Measurements from ENCODE around the gene PTCH1.
A peak's percentile ranks its signal among the peaks of the same experiment; 100 is the strongest.

PTCH1 gene

GRCh38 chr9:95516734-95517558 is at the start of gene PTCH1 (continued):
- TF ChIP-seq PRDM6 (tag by site-specific recombination; IDR thresholded peaks at IDR 0.05) (peak; percentile 76), ZNF155 (tag by site-specific recombination; IDR thresholded peaks at IDR 0.05) (no peak), REST (tag by site-specific recombination; IDR thresholded peaks at IDR 0.05) (no peak)
- TF ChIP-seq, protein P1, sequence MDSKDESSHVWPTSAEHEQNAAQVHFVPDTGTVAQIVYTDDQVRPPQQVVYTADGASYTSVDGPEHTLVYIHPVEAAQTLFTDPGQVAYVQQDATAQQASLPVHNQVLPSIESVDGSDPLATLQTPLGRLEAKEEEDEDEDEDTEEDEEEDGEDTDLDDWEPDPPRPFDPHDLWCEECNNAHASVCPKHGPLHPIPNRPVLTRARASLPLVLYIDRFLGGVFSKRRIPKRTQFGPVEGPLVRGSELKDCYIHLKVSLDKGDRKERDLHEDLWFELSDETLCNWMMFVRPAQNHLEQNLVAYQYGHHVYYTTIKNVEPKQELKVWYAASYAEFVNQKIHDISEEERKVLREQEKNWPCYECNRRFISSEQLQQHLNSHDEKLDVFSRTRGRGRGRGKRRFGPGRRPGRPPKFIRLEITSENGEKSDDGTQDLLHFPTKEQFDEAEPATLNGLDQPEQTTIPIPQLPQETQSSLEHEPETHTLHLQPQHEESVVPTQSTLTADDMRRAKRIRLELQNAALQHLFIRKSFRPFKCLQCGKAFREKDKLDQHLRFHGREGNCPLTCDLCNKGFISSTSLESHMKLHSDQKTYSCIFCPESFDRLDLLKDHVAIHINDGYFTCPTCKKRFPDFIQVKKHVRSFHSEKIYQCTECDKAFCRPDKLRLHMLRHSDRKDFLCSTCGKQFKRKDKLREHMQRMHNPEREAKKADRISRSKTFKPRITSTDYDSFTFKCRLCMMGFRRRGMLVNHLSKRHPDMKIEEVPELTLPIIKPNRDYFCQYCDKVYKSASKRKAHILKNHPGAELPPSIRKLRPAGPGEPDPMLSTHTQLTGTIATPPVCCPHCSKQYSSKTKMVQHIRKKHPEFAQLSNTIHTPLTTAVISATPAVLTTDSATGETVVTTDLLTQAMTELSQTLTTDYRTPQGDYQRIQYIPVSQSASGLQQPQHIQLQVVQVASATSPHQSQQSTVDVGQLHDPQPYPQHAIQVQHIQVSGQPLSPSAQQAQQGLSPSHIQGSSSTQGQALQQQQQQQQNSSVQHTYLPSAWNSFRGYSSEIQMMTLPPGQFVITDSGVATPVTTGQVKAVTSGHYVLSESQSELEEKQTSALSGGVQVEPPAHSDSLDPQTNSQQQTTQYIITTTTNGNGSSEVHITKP (tag by site-specific recombination; IDR thresholded peaks at IDR 0.05): peak; percentile 67

DNA sequence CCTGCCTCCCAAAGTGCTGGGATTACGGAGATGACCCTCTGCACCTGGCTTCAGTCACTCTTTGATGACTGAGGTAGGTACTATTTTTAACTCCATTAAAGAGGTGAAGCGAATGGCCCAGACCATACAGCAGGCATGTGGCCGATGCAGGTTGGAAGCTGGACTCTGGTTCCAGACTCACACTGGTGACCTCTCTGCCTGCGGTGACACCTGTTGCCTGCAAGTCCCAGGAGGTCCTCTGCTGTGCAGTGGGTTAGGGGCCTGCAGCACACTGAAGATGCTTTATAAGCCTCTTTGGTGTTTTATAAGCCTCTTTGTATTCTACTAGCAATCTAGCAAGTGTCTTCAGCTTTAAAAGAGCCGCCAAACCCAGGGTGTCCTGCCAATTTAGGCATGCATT is 49.2 kb upstream of the PTCH1 start:
- no peak overlapping the region for H3K27ac ChIP-seq (ENCODE audit: extremely low read depth, low read depth, low read length)
- H3K4me1 ChIP-seq (ENCODE audit: control insufficient read depth, insufficient read depth, low read length): no peaks in the 10 kb centered on the region
- H3K36me3 ChIP-seq (ENCODE audit: control insufficient read depth in 2 of 2, insufficient read depth in 1 of 2, low read length in 2 of 2): no peaks in the 10 kb centered on the region
- ChIA-PET POLR2A (interaction anchor here (1.1 kb wide), 1 partner anchor 20 kb away, joined by 3 read pairs; no protein-coding TSS in a partner anchor), CTCF (interaction anchor here (0.6 to 0.7 kb wide), 3 partner anchors 19 to 302 kb away, joined by 3 to 5 read pairs (median 4); no protein-coding TSS in a partner anchor)
- no peaks in the 10 kb centered on the region for H3K9me3 ChIP-seq (ENCODE audit: control insufficient read depth, insufficient read depth, low read depth, low read length)
- TF ChIP-seq SCRT2 (tag by site-specific recombination; IDR thresholded peaks at IDR 0.05): peak; percentile 66
- TF ChIP-seq ZNF473 (tag by site-specific recombination; IDR thresholded peaks at IDR 0.05): no peak
- no peak overlapping the region for H3K4me3 ChIP-seq (ENCODE audit: low read depth, low read length)

DNA sequence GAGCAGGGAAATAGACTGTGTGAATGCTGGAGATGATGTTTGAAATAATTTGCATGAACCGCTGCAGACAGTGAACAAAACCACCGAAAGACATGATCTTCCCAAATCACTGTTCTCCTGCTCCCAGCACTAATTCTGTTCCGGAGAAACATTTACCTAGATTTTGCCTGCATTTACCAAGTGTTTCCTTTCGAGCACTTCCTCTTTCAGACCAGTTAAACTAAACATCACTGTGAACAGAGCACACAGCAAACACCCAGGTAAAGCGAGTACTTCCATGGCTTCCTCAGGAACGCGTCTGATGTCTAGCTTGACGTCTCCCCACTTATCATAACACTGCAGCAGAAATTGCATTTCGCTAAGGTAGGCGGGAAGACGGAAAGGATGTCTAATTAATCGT is 45.1 kb upstream of the PTCH1 start:
- Histone ChIP-seq H3K36me3 (ENCODE audit: control insufficient read depth in 2 of 2, insufficient read depth in 1 of 2, low read length in 2 of 2) (no peaks in the 10 kb centered on the region), H3K4me3 (ENCODE audit: low read depth, low read length) (no peak overlapping the region), H3K4me1 (ENCODE audit: control insufficient read depth, insufficient read depth, low read length) (no peaks in the 10 kb centered on the region), H3K27ac (ENCODE audit: extremely low read depth, low read depth, low read length) (no peak overlapping the region), H3K9me3 (ENCODE audit: control insufficient read depth, insufficient read depth, low read depth, low read length) (no peaks in the 10 kb centered on the region)
- CTCF ChIA-PET: no interaction called here
- POLR2A ChIA-PET: no interaction called here
- TF ChIP-seq PRDM2 (tag by site-specific recombination; IDR thresholded peaks at IDR 0.05; ENCODE audit: borderline replicate concordance) (no peak), ZBTB26 (tag by site-specific recombination; optimal IDR thresholded peaks at IDR 0.05) (no peak)

All from HEK293 (cell line).